Left ventricle myocardium inferior (tissue), 1 donor: ENCODE measurements around the gene COX6A2. TPM values are rescaled to one million over a fixed set of nuclear protein-coding genes. Genes with fewer than 3 reads are reported as not detected.
A peak's percentile ranks its signal among the peaks of the same experiment; 100 is the strongest.

Experiments used
- DNase-seq: peaks from one replicate; pipeline ENCODE4 v3.0.0-alpha.2; 2020
- H3K27ac ChIP-seq: fragments of 200-600 bp; replicated peaks from 2 replicates; pipeline ENCODE4 v1.8.0; 2021
- H3K27me3 ChIP-seq: fragments of 200-600 bp; 2 replicates; pipeline ENCODE4 v1.8.0; 2021; ENCODE audit warnings: low read depth
- H3K36me3 ChIP-seq: fragments of 200-600 bp; 2 replicates; pipeline ENCODE4 v1.8.0; 2021
- H3K4me1 ChIP-seq: fragments of 200-600 bp; 2 replicates; pipeline ENCODE4 v1.8.0; 2021
- H3K4me3 ChIP-seq: fragments of 200-600 bp; 2 replicates; pipeline ENCODE4 v1.8.0; 2021; ENCODE audit warnings: mild to moderate bottlenecking, moderate library complexity
- H3K9me3 ChIP-seq: fragments of 200-600 bp; replicated peaks from 2 replicates; pipeline ENCODE4 v1.8.0; 2021
- intact Hi-C: fragments of 100-400 bp; cut with micrococcal nuclease; formaldehyde crosslinking; loops from one replicate; pipeline ENCODE4 v1.11.0; 2022
- total RNA-seq: library from RNA; stranded (reverse); fragmentation: NEBNext Ultra II Directional; extraction: Animal tissue kit (Norgen Biotek cat#: 25700); gene quantifications from one replicate; pipeline ENCODE4 v1.2.1, GENCODE V29; 2021
- TF ChIP-seq, protein P1 (sequence below): fragments of 200-600 bp; IDR thresholded peaks from 2 replicates; pipeline ENCODE4 v1.8.0; 2021; ENCODE audit warnings: antibody characterized with exemption, mild to moderate bottlenecking, borderline replicate concordance
- donor health status: DM: no; HTN: yes; CAD: no; lungs with severe emphysema.

Gene COX6A2
- total RNA-seq, 1 donor from 2014 or later, result 1,568 TPM

GRCh38 chr16:31471241-31471874 lies 43.2 kb upstream of the COX6A2 start:
- no peak for DNase-seq
- intact Hi-C loops, result no loop called here
- Histone ChIP-seq H3K27ac (peak overlapping the region; percentile 96), H3K4me3 (peak overlapping the region; percentile 80), H3K27me3 (peaks cover 1% of the 10 kb centered on the region), H3K9me3 (no peaks in the 10 kb centered on the region), H3K36me3 (peaks cover 31% of the 10 kb centered on the region), H3K4me1 (peaks cover 31% of the 10 kb centered on the region)
- TF ChIP-seq, protein P1, sequence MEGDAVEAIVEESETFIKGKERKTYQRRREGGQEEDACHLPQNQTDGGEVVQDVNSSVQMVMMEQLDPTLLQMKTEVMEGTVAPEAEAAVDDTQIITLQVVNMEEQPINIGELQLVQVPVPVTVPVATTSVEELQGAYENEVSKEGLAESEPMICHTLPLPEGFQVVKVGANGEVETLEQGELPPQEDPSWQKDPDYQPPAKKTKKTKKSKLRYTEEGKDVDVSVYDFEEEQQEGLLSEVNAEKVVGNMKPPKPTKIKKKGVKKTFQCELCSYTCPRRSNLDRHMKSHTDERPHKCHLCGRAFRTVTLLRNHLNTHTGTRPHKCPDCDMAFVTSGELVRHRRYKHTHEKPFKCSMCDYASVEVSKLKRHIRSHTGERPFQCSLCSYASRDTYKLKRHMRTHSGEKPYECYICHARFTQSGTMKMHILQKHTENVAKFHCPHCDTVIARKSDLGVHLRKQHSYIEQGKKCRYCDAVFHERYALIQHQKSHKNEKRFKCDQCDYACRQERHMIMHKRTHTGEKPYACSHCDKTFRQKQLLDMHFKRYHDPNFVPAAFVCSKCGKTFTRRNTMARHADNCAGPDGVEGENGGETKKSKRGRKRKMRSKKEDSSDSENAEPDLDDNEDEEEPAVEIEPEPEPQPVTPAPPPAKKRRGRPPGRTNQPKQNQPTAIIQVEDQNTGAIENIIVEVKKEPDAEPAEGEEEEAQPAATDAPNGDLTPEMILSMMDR, result no peak

- Histone ChIP-seq H3K27ac (peak overlapping the region; percentile 96), H3K9me3 (no peaks in the 10 kb centered on the region), H3K4me1 (peaks cover 31% of the 10 kb centered on the region), H3K4me3 (peak overlapping the region; percentile 80), H3K36me3 (peaks cover 33% of the 10 kb centered on the region), H3K27me3 (no peaks in the 10 kb centered on the region)
- TF ChIP-seq, protein P1, result no peak
- no peak for DNase-seq
- intact Hi-C loops, result no loop called here
Measured at GRCh38 chr16:31470615-31471014, 42.5 kb upstream of the COX6A2 start.

DNA sequence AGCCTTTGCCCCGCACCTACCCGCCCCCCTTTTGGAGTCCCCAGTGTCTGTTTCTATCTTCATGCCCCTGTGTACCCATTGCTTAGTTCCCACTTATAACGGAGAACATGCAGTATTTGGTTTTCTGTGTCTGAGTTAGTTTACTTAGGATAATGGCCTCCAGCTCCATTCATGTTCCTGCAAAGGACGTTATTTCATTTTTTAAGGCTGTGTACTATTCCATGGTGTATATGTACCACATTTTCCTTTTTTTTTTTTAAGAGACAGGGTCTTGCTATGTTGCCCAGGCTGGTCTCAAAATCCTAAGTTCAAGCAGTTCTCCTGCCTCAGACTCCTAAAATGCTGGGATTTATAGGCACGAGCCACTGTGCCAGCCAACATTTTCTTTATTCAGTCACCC lies 39.7 kb upstream of the COX6A2 start:
- Histone ChIP-seq H3K4me3 (no peak overlapping the region), H3K27ac (no peak overlapping the region), H3K4me1 (peaks cover 23% of the 10 kb centered on the region), H3K9me3 (no peaks in the 10 kb centered on the region), H3K36me3 (peaks cover 32% of the 10 kb centered on the region), H3K27me3 (no peaks in the 10 kb centered on the region)
- intact Hi-C loops, result no loop called here
- no peak for DNase-seq
- TF ChIP-seq, protein P1, result no peak

DNA sequence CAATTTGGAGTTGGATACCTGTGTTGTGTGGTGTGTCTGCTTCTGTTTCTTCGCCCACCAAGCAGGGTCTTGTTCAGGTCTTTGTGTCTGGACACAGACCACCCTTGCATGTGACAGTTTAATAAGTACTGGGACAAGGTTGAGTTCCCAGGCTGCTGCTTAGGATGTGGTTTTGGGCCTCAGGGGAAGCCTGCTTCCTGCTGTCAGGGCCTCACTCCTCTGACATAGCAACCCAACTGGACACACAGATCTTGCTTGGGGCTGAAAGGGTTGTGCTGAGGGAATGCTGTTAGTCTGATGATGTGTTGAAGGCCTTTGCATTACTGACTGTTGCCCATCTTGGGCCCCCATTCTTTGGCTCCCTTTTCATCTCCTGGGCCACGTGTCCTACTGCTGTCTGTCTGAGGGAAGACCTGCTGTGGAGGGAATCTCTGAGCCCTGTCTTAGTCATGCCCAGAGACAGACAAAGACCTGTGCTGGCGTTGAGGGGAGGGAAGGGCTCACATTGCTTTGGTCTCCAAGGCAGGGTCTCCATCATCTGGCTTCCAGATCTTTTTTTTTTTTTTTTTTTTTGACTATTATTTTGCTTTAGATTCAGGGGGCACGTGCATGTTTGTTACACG lies 39.1 kb upstream of the COX6A2 start:
- H3K27me3 ChIP-seq, result no peaks in the 10 kb centered on the region
- no peak overlapping the region for H3K27ac ChIP-seq
- intact Hi-C loops, result no loop called here
- peaks cover 38% of the 10 kb centered on the region for H3K36me3 ChIP-seq
- no peaks in the 10 kb centered on the region for H3K9me3 ChIP-seq
- peaks cover 17% of the 10 kb centered on the region for H3K4me1 ChIP-seq
- no peak for DNase-seq
- TF ChIP-seq, protein P1, result no peak
- H3K4me3 ChIP-seq, result no peak overlapping the region

GRCh38 chr16:31466381-31466841 lies 38.3 kb upstream of the COX6A2 start:
- DNase-seq, result no peak
- no peaks in the 10 kb centered on the region for H3K27me3 ChIP-seq
- intact Hi-C loops, result no loop called here

More at GRCh38 chr16:31466381-31466841, 38.3 kb upstream of the COX6A2 start:
- Histone ChIP-seq H3K4me3 (no peak overlapping the region), H3K36me3 (peaks cover 44% of the 10 kb centered on the region), H3K9me3 (no peaks in the 10 kb centered on the region), H3K4me1 (peaks cover 8% of the 10 kb centered on the region), H3K27ac (no peak overlapping the region)
- TF ChIP-seq, protein P1, result no peak
